Hepatocyte (in vitro differentiated cells): ENCODE data around the gene SURF2.

Source experiments
- EZH2 ChIP-seq: fragments of 200-600 bp; sonication (generic); IDR thresholded peaks from 2 replicates; pipeline ENCODE4 v1.6.1; 2016; ENCODE audit warnings: antibody characterized with exemption, mild to moderate bottlenecking, borderline replicate concordance
- EZH2phosphoT487 ChIP-seq: fragments of 200-600 bp; sonication (generic); IDR thresholded peaks from one replicate; pipeline ENCODE4 v1.6.1; 2018; ENCODE audit warnings: antibody characterized with exemption, mild to moderate bottlenecking, low read depth, moderate library complexity; ENCODE audit not compliant: unreplicated experiment, severe bottlenecking
- TF ChIP-seq, protein P1 (sequence below): fragments of 200-600 bp; sonication (generic); IDR thresholded peaks from 2 replicates; pipeline ENCODE4 v1.5.1; 2016; ENCODE audit warnings: antibody characterized with exemption, mild to moderate bottlenecking; ENCODE audit not compliant: poor library complexity

DNA sequence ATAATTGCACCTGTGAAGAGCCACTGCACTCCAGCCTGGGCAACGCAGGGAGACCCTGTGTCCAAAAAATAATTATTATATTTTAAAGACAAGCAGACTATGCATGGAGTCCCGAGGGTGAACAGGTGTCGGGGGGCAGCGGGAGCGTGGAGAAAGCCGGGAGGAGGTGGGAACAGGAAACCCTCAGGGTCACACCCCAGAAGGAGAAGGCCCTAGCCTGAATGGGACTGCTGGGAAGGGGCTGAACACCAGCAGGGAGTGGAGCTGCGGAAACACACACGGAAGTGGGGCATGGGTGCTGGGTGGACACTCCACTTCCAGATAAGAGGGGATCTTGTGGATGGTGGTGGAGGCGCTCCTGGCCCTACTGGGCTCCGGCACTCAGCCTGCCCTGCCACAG is 33.1 kb upstream of the SURF2 start:
- TF ChIP-seq, protein P1, sequence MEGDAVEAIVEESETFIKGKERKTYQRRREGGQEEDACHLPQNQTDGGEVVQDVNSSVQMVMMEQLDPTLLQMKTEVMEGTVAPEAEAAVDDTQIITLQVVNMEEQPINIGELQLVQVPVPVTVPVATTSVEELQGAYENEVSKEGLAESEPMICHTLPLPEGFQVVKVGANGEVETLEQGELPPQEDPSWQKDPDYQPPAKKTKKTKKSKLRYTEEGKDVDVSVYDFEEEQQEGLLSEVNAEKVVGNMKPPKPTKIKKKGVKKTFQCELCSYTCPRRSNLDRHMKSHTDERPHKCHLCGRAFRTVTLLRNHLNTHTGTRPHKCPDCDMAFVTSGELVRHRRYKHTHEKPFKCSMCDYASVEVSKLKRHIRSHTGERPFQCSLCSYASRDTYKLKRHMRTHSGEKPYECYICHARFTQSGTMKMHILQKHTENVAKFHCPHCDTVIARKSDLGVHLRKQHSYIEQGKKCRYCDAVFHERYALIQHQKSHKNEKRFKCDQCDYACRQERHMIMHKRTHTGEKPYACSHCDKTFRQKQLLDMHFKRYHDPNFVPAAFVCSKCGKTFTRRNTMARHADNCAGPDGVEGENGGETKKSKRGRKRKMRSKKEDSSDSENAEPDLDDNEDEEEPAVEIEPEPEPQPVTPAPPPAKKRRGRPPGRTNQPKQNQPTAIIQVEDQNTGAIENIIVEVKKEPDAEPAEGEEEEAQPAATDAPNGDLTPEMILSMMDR, result no peak
- no peak for TF ChIP-seq EZH2phosphoT487
- TF ChIP-seq EZH2, result no peak
